PC-9 (cell line): ENCODE measurements around the gene KLF13. TPM values are rescaled to one million over a fixed set of nuclear protein-coding genes. Genes with fewer than 3 reads are reported as not detected.

Source experiments
- BruUV-seq: library from RNA; stranded (reverse); fragments of 400-500 nt; replicated peaks from 2 replicates; lab custom pipeline; 2021; lab: Mats Ljungman, UMichigan
- CTCF ChIA-PET: fragments of 300-600 bp; sonication (Branson Sonifier 250); formaldehyde crosslinking; loops from one replicate; lab custom pipeline; 2022; ENCODE audit warnings: antibody characterized with exemption; lab: Charles Lee
- POLR2A ChIA-PET: fragments of 300-600 bp; sonication (Branson Sonifier 250); formaldehyde crosslinking; loops from one replicate; lab custom pipeline; 2022; ENCODE audit warnings: antibody characterized with exemption; ENCODE audit not compliant: unreplicated experiment; lab: Charles Lee
- DNase-seq, 2 experiments: peaks; one replicate each; pipeline versions ENCODE4 v3.0.0 to v3.0.0-alpha.2; 2015 to 2022; ENCODE audit warnings: mixed read lengths in 1 of 2
- H2AFZ ChIP-seq: fragments of 200-600 bp; sonication (generic); 2 replicates; pipeline ENCODE4 v1.8.1; 2017; ENCODE audit warnings: antibody characterized with exemption
- H3F3A ChIP-seq: fragments of 200-600 bp; sonication (generic); 2 replicates; pipeline ENCODE4 v1.8.1; 2017; ENCODE audit warnings: antibody characterized with exemption, mild to moderate bottlenecking, low read depth; ENCODE audit not compliant: insufficient read depth
- H3K27ac ChIP-seq: fragments of 200-600 bp; sonication (generic); 2 replicates; pipeline ENCODE4 v1.6.1; 2016; ENCODE audit warnings: mixed run types
- H3K27me3 ChIP-seq: fragments of 200-600 bp; sonication (generic); 2 replicates; pipeline ENCODE4 v1.6.1; 2016; ENCODE audit warnings: low read depth, mixed run types; ENCODE audit not compliant: insufficient read depth
- H3K36me3 ChIP-seq: fragments of 200-600 bp; sonication (generic); 2 replicates; pipeline ENCODE4 v1.6.1; 2016; ENCODE audit warnings: low read depth, mixed run types
- H3K4me1 ChIP-seq: fragments of 200-600 bp; sonication (generic); replicated peaks from 2 replicates; pipeline ENCODE4 v1.6.1; 2016; ENCODE audit warnings: mixed run types; ENCODE audit not compliant: insufficient read depth
- H3K4me2 ChIP-seq: fragments of 200-600 bp; sonication (generic); 2 replicates; pipeline ENCODE4 v1.6.1; 2017; ENCODE audit warnings: mixed run types
- H3K4me3 ChIP-seq: fragments of 200-600 bp; sonication (generic); 2 replicates; pipeline ENCODE4 v1.6.1; 2016; ENCODE audit warnings: mixed run types
- H3K79me2 ChIP-seq: fragments of 200-600 bp; sonication (generic); 2 replicates; pipeline ENCODE4 v1.6.1; 2017; ENCODE audit warnings: low read depth, mixed run types
- H3K9me2 ChIP-seq: fragments of 200-600 bp; sonication (generic); 2 replicates; pipeline ENCODE4 v1.8.1; 2017; ENCODE audit warnings: mild to moderate bottlenecking; ENCODE audit not compliant: insufficient read depth
- H3K9me3 ChIP-seq: fragments of 200-600 bp; sonication (generic); 2 replicates; pipeline ENCODE4 v1.8.1; 2016; ENCODE audit warnings: low read depth; ENCODE audit not compliant: insufficient read depth
- H4K20me1 ChIP-seq: fragments of 200-600 bp; sonication (generic); 2 replicates; pipeline ENCODE4 v1.8.1; 2017; ENCODE audit not compliant: insufficient read depth
- CTCF ChIP-seq: fragments of 200-600 bp; sonication (generic); conservative IDR thresholded peaks from 2 replicates; pipeline ENCODE4 v1.6.1; 2017; ENCODE audit warnings: mixed run types, antibody characterized with exemption, mild to moderate bottlenecking, moderate library complexity
- EZH2 ChIP-seq: fragments of 200-600 bp; sonication (generic); IDR thresholded peaks from 2 replicates; pipeline ENCODE4 v1.8.0; 2017; ENCODE audit warnings: antibody characterized with exemption, low read depth
- intact Hi-C: fragments of 100-400 bp; cut with micrococcal nuclease; formaldehyde crosslinking; loops from one replicate; pipeline ENCODE4 v1.10.0; 2022; ENCODE audit not compliant: unreplicated experiment
- total RNA-seq: library from RNA; stranded (reverse); gene quantifications from 2 replicates; pipeline ENCODE4 v1.2.3, GENCODE V29; 2021

The KLF13 gene
- total RNA-seq, 1 experiment from 2014 or later = 3.4 TPM

- no peak for TF ChIP-seq CTCF
- TF ChIP-seq EZH2 = no peak
- H2AFZ ChIP-seq = no peak overlapping the region
- no TSS peak for BruUV-seq
- no peak overlapping the region for H3K4me2 ChIP-seq
- H3K9me2 ChIP-seq = no peaks in the 10 kb centered on the region
- H3K9me3 ChIP-seq = no peaks in the 10 kb centered on the region
- no peaks in the 10 kb centered on the region for H3F3A ChIP-seq
- no peak overlapping the region for H3K4me3 ChIP-seq
- no peaks in the 10 kb centered on the region for H4K20me1 ChIP-seq
- no peaks in the 10 kb centered on the region for H3K79me2 ChIP-seq
- intact Hi-C loops = no loop called here
- DNase-seq = no peak
- ChIA-PET CTCF (no interaction called here), POLR2A (no interaction called here)
- H3K36me3 ChIP-seq = no peaks in the 10 kb centered on the region
- H3K27me3 ChIP-seq = peaks cover 15% of the 10 kb centered on the region
- no peak overlapping the region for H3K27ac ChIP-seq
- H3K4me1 ChIP-seq = no peaks in the 10 kb centered on the region
These were observed 7.2 kb downstream of the KLF13 start for GRCh38 chr15:31333820-31334219.

GRCh38 chr15:31335989-31336592 is 9.5 kb downstream of the KLF13 start:
- H3K4me3 ChIP-seq = no peak overlapping the region

GRCh38 chr15:31336593-31337295 is 10.1 kb downstream of the KLF13 start:
- peaks cover 15% of the 10 kb centered on the region for H3K27me3 ChIP-seq
- H3K4me3 ChIP-seq = no peak overlapping the region
- POLR2A ChIA-PET = no interaction called here
- no peaks in the 10 kb centered on the region for H4K20me1 ChIP-seq
- H2AFZ ChIP-seq = no peak overlapping the region
- H3K27ac ChIP-seq = no peak overlapping the region
- TF ChIP-seq CTCF (no peak), EZH2 (no peak)
- no peaks in the 10 kb centered on the region for H3K36me3 ChIP-seq
- H3K9me3 ChIP-seq = no peaks in the 10 kb centered on the region
- no peaks in the 10 kb centered on the region for H3K79me2 ChIP-seq
- H3F3A ChIP-seq = no peaks in the 10 kb centered on the region
- H3K4me1 ChIP-seq = no peaks in the 10 kb centered on the region
- no TSS peak for BruUV-seq
- DNase-seq = no peak
- intact Hi-C loops = no loop called here
- no peak overlapping the region for H3K4me2 ChIP-seq
- H3K9me2 ChIP-seq = no peaks in the 10 kb centered on the region
- CTCF ChIA-PET = no interaction called here

More at GRCh38 chr15:31335989-31336592, 9.5 kb downstream of the KLF13 start:
- H3K27me3 ChIP-seq = peaks cover 15% of the 10 kb centered on the region
- TF ChIP-seq CTCF (no peak), EZH2 (no peak)
- H3K9me3 ChIP-seq = no peaks in the 10 kb centered on the region
- no peaks in the 10 kb centered on the region for H3K79me2 ChIP-seq
- no peak overlapping the region for H2AFZ ChIP-seq
- no peaks in the 10 kb centered on the region for H4K20me1 ChIP-seq
- H3F3A ChIP-seq = no peaks in the 10 kb centered on the region
- H3K9me2 ChIP-seq = no peaks in the 10 kb centered on the region
- no peak for DNase-seq
- H3K4me2 ChIP-seq = no peak overlapping the region
- intact Hi-C loops = no loop called here
- H3K36me3 ChIP-seq = no peaks in the 10 kb centered on the region
- POLR2A ChIA-PET = no interaction called here
- no peak overlapping the region for H3K27ac ChIP-seq
- no peaks in the 10 kb centered on the region for H3K4me1 ChIP-seq
- CTCF ChIA-PET = no interaction called here
- BruUV-seq = no TSS peak
